Naive thymus-derived CD4-positive, alpha-beta T cell (primary cell): Measurements from ENCODE around the gene ZNF266. TPM values are rescaled to one million over a fixed set of nuclear protein-coding genes. Genes with fewer than 3 reads are reported as not detected.

Source experiments
- polyA plus RNA-seq, 2 donors: library from polyadenylated mRNA; unstranded; fragments of 300-500 nt; fragmentation: Illumina TruSeq; gene quantifications; one replicate each; pipeline ENCODE4 v1.2.3, GENCODE V29; 2021
- total RNA-seq, 6 experiments: library from RNA in 5 of 6; stranded (reverse) in 5 of 6; gene quantifications; 1 replicate in 5 of 6; 2 replicates in 1 of 6; pipeline ENCODE4 v1.2.3 and lab custom pipeline; 2021 to 2026

The ZNF266 gene
- total and polyA plus RNA-seq, 7 experiments from 2014 or later: 23.1 to 73.9 (median 44.0) TPM

Other genes with a start within 250 kb of the ZNF266 start
- gene OR7D4, start 216.0 kb downstream of the ZNF266 start, total RNA-seq: not detected
- gene OR7D4, start 216.0 kb downstream of the ZNF266 start, polyA plus RNA-seq: not detected
- not detected for gene OR7E24, start 184.6 kb downstream of the ZNF266 start, total RNA-seq
- gene OR7E24, start 184.6 kb downstream of the ZNF266 start, polyA plus RNA-seq: not detected
- gene ZNF699, start 125.7 kb downstream of the ZNF266 start, total RNA-seq: 10 to 100 TPM in 4 of 5 experiments, 1 to 10 TPM in 1; 9.1 to 19.1 (median 15.5) TPM
- 10 to 100 TPM in 1 of 2 donors, 1 to 10 TPM in 1; 9.8 to 28.5 TPM for gene ZNF699, start 125.7 kb downstream of the ZNF266 start, polyA plus RNA-seq
- 10 to 100 TPM in 4 of 5 experiments, 1 to 10 TPM in 1; 9.1 to 58.2 (median 16.5) TPM for gene ZNF559, start 111.4 kb downstream of the ZNF266 start, total RNA-seq
- gene ZNF559, start 111.4 kb downstream of the ZNF266 start, polyA plus RNA-seq: 10 to 100 TPM; 52.2 to 56.2 TPM
- 1 to 10 TPM in 3 of 5 experiments, under 1 TPM in 2; 0.21 to 4.3 (median 1.1) TPM for gene ZNF177, start 72.6 kb downstream of the ZNF266 start, total RNA-seq
- gene ZNF177, start 72.6 kb downstream of the ZNF266 start, polyA plus RNA-seq: 1 to 10 TPM in 1 of 2 donors, under 1 TPM in 1; 0.73 to 1.2 TPM
- gene ZNF560, start 63.0 kb upstream of the ZNF266 start, total RNA-seq: not detected
- gene ZNF560, start 63.0 kb upstream of the ZNF266 start, polyA plus RNA-seq: not detected
- 10 to 100 TPM; 11.2 to 22.6 (median 15.8) TPM for gene ZNF426, start 103.1 kb upstream of the ZNF266 start, total RNA-seq
- 10 to 100 TPM; 15.0 to 21.5 TPM for gene ZNF426, start 103.1 kb upstream of the ZNF266 start, polyA plus RNA-seq
- 10 to 100 TPM; 28.3 to 49.4 (median 47.0) TPM for gene ZNF121, start 148.9 kb upstream of the ZNF266 start, total RNA-seq
- 1 to 10 TPM; 3.3 to 5.0 TPM for gene ZNF121, start 148.9 kb upstream of the ZNF266 start, polyA plus RNA-seq
- 10 to 100 TPM; 35.9 to 72.5 (median 42.3) TPM for gene ZNF561, start 185.7 kb upstream of the ZNF266 start, total RNA-seq
- gene ZNF561, start 185.7 kb upstream of the ZNF266 start, polyA plus RNA-seq: 10 to 100 TPM; 17.0 to 23.0 TPM
- gene ZNF562, start 239.5 kb upstream of the ZNF266 start, total RNA-seq: 10 to 100 TPM in 4 of 5 experiments, 1 to 10 TPM in 1; 8.9 to 18.6 (median 16.5) TPM
- gene ZNF562, start 239.5 kb upstream of the ZNF266 start, polyA plus RNA-seq: 1 to 10 TPM; 1.3 to 4.5 TPM